Epidermal melanocyte (primary cell): ENCODE measurements around the gene RPL21.

Experiments
- DNase-seq: peaks from one replicate; pipeline ENCODE4 v3.0.0; 2011; ENCODE audit warnings: low spot score; ENCODE audit not compliant: insufficient read length

The RPL21 gene

DNA sequence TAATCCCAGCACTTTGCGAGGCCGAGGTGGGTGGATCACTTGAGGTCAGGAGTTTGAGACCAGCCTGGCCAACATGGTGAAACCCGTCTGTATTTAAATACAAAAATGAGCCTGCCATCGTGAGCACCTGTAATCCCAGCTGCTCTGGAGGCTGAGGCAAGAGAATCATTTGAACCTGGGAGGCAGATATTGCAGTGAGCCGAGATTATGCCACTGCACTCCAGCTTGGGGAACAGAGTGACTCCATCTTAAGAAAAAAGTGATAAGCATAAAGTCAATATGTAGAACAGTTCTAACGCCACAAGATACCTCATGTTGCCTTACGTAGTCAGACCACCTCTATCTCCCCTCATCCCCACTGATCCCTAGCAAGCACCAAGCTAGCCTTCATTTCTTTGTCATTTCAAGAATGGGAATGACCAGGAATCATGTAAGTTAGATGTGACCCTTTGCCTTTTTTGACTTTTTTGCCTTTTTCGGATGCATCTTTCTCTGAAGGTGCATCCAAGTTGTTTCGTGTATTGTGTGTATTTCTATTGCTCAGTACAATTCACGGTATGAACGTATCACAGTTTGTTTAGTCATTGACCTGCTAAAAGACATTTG lies 6.4 kb downstream of the RPL21 start:
- no peak for DNase-seq

DNA sequence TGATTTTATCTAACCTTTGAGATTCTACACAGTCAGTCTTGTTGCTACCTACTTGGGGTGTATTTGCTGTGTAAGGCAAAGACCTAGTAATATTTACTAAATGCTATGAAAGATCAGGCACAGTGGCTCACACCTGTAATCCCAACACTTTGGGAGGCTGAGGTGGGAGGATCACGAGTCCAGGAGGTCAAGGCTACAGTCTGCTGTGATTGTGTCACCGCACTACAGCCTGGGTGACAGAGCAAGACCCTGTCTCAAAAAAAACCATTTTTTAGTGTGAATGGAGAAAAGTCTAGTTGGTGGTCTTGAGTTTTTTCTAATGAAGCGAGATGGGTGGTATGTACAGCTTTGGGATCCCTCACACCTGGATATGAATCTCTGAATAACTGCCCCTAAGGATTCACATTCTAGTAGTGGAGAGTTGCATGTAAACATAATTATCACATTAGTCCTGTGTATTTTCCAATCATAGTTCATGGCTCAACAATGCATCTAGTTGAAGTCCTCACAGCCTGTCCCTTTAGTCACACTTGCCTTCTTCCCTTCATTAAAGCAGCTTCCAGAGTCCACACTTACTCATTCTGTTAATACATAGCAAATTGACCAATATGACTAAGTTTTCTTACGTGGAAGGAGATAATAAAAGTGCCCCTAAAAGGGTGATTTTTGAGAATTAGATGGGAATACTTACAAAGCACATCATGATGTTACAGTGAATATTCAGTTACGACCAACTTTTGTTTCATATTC lies 7.5 kb downstream of the RPL21 start:
- no peak for DNase-seq

DNA sequence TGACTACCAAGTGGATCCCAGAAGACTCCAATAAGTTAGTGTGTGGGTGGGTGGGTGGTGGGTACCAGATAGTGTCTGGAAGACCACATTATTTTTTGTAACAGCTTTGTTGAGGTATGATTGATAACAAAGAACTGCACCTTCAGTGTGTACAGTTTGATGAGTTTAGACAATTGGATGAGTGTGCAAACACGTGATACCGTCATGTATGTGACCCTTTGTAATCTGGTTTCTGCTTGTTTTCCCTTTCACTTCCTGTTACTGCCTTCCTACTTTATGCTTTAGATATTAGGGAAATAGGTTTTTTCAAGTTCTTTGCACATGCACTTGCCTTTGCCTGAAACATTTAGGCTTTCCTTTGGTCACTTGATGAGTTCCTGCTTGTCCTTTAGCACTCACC lies 8.5 kb downstream of the RPL21 start:
- DNase-seq = no peak

DNA sequence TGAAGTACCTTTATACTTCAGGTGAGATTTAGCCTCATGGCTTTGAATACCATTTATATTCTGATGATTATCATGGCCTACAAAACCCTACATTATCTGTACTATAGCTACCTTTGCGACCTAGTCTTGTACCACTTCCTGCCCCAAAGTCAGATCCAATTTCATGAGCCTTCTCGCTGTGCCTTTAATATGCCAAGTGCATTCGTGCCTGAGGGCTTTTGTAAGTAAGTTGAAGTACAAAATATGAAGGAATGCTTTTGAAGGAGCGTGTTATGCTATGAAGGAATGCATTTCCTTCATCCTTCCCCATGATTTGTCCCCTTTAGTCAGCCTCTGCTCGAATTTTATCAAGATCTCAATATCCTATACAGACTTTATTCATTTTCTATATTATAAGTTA lies 10.0 kb downstream of the RPL21 start:
- DNase-seq = no peak

DNA sequence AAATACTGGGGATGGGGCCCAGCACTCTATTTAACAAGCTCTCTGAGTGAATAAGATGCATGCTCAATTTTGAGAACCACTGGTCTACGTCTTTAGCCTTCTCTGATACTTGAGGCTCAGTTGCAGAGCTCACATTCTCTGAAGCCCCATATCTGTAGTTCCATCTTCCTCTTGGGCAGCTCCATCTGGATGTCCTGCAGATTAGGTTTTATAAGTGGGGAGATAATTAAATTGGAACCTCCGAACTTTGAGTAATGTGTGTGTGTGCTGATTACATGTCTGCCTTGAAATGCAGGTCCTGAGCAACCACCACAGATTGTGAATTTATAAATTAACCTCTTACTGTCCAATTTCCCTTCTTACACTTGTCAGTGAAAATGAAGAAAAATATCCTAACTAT lies 12.1 kb downstream of the RPL21 start:
- no peak for DNase-seq

DNA sequence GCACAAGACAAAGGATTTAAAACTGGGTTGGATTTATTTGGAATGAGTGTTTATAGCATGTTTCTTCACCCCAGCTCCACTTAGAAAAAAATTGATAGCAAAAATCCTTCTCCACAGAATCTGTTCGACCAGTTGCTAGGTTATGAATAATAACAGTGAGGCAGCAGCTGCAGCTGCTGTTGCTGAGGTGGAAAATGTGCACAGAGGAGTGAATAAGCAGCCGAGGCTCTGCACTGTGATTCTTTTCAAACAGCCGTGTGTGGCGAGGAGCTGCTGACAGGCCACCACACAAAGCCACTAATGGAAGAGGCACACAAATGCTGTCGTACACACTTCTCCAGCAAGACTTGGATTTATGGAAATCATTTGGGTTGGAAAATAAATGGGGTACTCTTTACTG lies 12.8 kb downstream of the RPL21 start:
- DNase-seq = peak; percentile 21

DNA sequence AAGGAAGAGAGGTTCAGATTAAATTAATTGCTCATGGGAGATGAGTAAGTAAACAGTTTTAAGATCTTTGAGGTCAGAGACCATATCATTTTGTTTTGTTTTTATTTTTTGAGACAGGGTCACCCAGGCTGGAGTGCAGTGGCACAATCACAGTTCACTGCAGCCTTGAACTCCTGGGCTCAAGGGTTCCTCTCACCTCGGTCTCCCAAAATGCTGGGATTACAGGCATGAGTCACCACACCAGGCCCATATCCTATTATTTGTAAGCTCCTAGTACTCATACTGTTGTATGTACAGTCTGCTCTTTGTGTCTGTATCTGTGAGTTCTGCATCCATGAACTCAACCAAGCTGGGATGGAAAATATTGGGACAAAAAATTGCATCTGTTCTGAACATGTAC lies 13.3 kb downstream of the RPL21 start:
- DNase-seq = no peak

DNA sequence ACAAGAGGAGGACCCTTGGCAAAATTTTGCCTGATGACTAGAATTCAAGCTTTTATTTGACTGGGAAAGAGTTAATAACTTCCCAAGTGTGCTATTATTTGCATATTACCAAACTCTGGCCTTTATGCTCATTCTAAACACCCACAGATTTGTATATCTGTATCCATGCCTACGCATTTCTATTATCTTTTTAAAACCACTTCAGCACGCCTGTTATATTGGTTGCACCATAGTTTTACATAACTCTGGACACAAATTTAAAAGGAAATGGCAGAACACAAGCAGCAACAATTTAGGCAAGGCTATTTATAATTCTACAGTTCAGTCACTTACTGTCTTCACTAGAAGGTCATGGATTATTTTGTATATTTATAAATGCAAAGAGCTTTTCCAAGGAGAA lies 15.6 kb downstream of the RPL21 start:
- no peak for DNase-seq

DNA sequence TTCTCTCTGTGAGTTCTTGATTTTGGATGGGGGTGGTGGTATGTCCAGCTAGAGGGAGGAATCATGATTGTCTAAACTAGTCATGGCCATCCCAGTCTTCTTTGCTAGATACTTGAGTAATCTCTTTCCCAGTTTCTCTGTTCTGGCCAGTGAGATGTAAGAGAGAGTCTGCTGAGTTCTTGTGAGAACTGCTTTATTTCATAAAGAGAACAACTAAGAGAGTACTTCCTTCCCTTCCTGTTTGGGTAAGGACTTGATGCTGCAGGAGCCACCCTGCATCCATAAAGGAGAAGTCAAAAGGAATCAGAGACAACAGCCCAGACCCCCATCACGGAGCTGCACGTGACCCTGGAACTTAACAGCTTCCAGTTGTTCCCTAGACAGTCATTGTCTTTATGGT lies 16.2 kb downstream of the RPL21 start:
- no peak for DNase-seq

DNA sequence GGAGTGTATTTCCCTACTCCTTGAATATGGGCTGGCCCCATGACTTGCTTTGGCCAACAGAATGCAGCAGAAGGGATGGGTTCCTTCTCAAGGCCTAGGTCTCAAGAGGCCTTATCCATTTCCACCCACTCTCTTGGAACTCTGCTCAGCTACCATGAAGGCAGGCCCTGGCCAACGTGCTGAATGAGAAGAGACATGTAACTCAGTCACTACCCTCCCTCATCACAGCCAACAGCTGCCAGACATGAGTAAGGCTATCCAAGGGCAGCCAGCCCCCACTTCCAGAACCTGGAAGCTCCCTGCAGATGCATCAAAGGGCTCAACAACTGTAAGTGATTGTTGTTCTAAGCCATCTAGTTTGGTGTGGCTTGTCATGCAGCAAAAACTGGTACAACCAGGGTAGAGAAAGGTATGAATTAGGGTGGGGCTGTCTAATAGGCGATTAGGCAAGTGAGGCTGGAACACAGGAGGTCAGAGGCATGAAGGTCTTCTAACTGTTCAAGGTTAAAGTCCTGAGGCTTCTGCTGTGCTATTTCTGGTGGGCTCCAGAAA lies 17.8 kb downstream of the RPL21 start:
- DNase-seq = no peak

DNA sequence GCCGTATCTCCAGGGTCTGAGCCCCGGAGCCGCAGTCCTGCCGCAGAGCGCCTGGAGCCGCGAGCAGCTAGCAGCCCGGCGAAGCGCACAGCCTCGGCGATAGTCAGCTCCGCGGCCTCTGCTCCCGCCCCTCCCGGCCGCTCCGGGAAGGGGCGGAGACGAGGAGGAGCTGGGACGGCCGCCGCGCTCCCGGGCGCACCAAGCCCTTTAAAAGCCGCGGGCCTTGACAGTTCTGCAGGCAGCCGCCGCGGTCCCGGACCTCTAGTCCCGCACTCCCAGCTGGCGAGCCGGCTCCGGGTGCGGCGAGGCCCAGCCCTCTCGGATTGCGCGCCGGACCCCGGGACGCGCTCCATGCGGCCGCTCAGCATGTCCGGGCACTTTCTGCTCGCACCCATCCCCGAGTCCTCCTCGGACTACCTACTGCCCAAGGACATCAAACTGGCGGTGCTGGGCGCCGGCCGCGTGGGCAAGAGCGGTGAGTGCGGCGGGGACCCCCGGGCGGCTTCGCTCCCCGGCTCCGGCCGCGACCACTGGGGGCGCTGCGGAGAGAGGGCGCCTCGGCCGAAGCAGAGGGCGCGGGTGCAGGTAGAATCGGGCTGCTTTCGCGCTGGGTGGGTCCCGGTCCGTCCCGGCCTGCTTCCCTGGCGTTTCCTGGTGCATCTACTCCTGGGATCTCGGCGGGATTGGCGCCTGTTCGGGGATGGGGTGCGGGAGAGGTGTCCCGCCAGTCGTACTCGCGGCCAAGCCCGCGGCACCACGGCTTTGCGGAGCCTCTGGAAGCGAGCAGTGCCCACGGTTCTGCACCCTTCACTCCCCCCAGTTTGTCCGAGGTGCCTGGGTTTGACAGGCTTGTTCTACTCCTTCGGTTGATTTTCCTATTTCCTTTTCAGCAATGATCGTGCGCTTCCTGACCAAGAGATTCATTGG lies 19.5 kb downstream of the RPL21 start, which contains the start of gene RASL11A:
Gene RASL11A, plus strand, starts transcription at position 237 of the 927 bp plus-strand sequence. Its CDS starts 115 bp downstream, at position 352.
- peak; percentile 67 for DNase-seq

DNA sequence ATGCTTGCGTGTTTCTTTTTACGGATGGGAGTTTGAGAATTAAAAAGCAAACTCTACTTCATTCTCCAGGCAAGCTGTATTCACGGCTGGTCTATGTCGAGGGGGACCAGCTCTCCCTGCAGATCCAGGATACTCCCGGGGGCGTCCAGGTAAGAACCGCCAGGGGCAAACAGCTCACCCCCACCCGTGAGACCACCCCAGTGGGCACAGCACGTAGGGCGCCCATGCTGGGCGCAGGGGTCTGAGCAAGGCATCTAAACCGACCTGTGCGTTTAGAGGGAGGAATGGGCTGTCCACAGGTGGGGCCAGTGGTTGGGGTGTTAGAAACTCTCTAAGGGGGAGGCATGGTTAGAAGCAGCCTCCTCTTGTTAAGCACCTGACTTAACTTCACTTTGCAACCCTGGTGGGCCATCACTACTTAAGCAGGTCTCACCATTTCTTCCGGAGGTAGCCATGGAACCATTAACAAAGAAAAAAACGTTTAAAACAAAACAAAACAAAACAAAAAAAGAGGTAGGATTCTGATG lies 20.3 kb downstream of the RPL21 start:
- DNase-seq = no peak

DNA sequence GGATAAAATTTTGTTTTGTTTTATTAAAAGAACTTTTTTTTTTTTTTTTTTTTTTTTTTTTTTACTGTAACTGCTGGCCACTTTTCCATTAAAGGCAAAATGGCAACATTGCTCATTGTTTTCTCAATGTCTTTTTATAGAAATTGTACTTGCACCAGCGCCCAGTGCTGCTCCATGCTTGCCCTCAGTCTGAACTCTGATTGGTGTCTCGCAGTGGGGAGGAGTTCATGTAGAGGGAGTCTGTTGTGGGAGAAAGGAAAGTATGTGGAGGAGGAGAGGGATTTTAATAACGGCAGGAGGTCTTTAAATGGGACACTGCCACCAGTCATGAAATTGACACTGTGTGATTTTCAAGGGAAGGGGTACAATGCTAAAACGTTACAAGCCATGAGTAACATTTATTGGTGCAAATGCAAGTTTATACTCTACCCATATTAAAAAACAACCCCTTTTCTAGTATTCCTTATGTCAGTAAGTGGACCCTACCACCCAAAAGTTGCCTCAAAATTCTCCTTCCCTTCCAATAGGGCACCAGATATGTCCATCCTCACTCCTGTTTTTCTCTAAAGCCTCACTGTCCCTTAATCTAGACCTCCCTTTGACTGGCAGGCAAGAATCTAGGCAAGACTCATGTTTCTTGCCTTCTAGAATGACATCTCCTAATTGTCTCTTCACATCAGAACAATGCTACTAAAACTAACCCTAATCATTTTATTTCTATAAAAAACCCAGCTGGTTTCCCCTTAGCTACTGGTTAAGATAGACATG lies 22.5 kb downstream of the RPL21 start:
- no peak for DNase-seq

DNA sequence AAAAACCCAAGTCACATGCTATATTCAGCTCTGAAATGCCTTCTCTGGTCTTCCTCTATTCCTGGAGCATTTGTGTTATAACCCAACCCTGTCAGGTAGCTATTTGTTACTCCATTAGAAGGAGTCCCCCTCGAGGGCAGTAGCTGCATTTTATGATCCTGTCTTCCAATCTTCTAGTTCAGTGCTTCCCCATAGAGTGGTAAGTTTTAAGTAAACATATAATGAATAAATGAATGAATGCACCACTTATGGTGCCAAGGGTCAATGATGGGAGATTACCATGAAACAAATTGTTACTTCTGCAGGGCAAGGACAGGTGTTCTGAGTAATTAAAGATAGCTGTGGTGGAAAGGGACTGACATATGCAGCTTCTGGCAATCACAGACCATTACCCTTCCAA lies 23.3 kb downstream of the RPL21 start:
- no peak for DNase-seq

DNA sequence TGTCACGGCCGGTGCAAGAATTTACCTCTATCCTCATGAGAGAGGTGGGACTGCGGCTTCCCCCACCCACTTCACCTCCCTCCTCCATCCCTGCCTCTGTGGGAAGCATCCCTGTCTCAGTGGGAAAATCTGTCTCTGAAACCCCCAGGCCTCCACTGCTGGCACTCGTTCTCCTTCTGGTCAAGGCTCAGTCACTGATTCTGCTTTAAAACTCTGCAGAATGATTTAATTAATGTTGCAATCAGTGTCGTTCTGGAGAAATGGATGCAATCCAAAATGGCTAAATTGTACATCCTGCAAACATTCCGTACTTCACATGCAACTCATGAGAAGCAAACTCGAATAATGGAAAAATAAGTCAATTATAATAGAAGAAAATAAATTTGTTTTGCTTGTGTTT lies 24.8 kb downstream of the RPL21 start:
- peak; percentile 16 for DNase-seq

DNA sequence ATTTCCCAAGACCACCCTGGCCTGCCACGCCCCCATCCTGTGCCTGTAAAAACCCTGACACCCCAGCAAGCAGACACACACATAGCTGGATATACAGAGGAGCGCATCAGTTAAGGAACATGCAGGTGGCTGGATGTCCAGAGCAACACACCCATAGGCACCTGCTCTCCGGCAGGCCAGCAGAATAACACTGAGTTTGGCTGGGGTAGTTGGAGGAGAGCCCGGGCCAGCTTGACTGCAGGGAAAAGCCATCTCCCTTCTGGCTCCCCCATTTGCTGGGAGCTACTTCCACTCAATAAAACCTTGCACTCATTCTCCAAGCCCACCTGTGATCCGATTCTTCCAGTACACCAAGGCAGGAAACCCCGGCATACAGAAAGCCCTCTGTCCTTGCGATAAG lies 28.1 kb downstream of the RPL21 start:
- DNase-seq = no peak

DNA sequence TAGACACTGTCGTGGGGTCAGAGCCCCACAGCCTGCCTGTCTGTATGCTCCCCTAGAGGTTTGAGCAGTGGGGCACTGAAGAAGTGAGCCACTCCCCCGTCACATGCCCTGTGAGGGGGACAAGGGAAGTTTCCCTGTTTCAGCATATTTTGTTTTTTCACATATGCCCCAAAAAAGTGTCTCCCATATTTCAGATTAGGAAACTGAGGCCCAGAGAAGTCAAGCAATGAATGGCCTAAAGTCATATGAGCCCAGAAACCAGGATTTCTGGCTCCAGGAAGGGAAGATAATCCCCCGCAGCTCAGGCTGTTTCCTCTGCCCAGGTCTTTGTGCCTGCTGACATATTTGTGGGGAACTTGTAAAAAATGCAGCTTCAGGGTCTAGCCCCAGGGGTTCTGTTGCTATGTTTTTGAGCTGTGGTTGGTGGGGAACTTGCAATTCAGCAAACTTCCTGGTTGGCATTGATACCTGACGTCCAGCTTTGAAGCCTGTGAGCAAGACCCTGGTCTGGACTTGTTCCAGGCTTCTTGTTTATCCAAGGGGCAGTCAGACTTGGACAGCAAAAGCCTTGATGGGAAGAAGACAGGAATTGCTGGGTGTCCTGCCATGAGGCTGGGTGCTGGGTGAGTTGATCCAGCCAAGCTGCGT lies 28.8 kb downstream of the RPL21 start:
- no peak for DNase-seq

DNA sequence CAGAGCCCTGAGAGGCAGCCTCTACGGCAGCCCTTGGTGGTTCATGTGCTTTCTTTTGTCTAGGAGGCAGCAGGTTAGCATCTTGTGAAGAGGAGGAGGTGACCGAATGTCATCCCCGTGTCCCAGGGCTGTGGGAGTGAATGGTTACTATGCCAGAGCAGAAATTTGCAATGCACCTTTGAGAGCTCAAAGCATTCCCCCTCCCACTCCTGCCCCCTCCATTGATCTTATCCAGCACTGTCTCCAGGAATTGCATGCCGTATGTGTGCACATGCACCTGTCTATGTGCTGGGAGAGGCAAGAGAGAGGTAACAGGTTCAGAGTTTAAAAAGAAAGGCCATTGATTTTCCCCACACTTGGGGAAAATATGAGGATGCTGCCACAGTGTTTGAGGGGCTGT lies 29.5 kb downstream of the RPL21 start:
- no peak for DNase-seq

DNA sequence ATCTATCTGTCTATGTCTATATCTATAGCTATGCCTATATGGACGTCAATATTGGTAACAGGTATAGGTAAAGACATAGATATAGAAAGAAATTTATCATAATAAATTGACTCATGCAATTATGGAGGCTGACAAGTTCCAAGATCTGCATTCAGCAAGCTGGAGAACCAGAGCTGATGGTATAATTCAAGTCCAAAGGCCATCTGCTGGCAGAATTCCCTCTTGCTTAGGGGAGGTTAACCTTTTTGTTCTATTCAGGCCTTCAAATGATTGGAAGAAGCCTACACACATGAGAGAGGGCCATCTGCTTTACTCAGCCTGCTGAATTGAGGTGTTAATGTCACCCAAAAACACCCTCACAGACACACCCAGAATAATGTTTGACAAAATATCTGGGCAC lies 30.1 kb downstream of the RPL21 start:
- DNase-seq = no peak

DNA sequence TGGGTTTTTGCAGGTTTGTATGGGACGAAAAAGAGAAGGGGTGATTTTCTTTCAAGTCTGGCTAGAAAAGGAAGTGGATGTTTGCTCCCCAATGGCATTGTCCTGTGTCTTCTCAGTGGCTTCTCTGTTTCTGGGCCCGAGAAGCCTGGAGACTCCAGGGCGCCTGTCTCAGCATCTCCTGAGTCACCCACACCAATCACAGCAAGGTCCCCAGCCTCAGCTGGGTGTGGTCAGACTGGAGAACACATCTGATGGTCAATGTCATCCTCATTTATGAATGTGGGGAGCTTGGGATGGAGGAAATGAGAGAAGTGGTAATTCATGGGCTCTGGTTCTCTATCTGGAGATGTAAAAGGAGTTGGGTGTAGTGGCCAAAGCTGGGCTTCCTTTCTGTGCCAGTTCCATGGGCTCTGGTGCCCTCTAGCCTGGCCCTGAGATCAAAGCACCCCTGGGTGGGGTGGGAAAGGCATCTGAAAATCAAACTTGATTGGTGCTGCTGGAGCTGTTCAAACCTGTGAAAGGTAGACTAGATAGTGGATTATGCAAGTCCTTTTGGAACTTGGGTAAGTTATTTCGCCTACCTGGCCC lies 32.6 kb downstream of the RPL21 start:
- no peak for DNase-seq
